Measurements from ENCODE around the gene PRKCQ.

DNA sequence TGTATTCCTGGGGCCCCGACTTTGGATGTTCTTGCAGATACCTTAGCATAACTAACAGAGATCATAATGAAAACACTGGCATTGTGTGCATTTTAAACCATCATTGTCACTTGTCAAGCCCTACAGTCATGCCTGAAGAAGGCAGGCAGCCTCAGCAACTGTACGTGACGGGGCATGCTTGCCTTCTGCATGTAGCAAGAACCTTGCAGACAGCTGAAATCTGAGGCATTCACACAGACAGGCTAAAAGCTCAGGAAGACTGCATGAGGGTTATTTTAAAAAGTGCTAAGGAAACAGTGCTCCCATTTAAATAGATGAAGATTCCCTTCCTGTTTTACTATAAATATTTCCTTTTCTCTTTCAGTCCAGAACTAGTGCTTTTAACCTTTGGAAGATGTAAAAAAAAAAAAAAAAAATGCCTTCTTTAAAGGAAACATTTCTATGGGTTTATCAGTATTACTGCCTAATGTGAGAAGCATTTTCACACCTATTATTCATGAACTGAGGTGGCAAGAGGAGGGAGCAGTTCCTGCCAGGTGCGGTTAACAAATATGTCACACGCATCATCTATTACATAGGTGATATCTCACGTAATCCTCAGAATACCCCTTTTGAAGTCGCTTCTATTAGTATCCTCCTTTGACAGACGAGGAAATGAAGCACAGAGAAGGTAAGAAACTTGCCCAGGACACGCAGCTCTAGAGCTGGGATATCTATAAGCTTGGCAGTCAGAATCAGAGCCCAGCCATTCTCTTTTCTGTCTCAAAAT lies 88.1 kb downstream of the PRKCQ start:
- TF ChIP-seq, protein P1, sequence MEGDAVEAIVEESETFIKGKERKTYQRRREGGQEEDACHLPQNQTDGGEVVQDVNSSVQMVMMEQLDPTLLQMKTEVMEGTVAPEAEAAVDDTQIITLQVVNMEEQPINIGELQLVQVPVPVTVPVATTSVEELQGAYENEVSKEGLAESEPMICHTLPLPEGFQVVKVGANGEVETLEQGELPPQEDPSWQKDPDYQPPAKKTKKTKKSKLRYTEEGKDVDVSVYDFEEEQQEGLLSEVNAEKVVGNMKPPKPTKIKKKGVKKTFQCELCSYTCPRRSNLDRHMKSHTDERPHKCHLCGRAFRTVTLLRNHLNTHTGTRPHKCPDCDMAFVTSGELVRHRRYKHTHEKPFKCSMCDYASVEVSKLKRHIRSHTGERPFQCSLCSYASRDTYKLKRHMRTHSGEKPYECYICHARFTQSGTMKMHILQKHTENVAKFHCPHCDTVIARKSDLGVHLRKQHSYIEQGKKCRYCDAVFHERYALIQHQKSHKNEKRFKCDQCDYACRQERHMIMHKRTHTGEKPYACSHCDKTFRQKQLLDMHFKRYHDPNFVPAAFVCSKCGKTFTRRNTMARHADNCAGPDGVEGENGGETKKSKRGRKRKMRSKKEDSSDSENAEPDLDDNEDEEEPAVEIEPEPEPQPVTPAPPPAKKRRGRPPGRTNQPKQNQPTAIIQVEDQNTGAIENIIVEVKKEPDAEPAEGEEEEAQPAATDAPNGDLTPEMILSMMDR (IDR thresholded peaks at IDR 0.05; ENCODE audit: insufficient read depth, low read depth, low read length): no peak
- TF ChIP-seq EZH2 (IDR thresholded peaks at IDR 0.05; ENCODE audit: insufficient read depth, low read length): no peak
